ENCODE results near the gene MIER1.
"Not testable (repeated sequence)": the region's sequence is repeated elsewhere in the genome, so short reads cannot be mapped to it uniquely, and the experiment has no call there.

Gene MIER1

DNA sequence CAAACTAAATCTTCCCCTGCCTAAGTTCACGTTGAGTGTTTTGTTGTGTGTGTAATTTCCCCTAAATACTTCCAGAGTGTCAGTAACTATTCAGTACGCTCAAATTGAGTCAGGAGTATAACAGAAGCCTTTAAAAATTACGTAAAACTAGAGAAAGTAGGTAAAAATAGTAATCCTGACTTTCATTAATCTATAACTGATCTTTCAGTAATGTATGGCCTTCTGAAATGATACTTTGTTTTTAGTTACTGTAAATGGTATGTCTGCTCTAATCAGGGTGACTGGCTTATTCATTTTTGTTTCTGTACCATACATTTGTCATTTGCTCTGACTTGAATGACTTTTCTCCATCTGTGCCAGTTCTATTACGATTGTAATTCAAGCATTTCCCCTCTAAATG is 29.4 kb downstream of the MIER1 start:
- no peak for DNase-seq (ENCODE audit: low read depth, low spot score)
- no peak overlapping the region for H3K4me3 ChIP-seq (ENCODE audit: low read depth, low read length)
- ChIA-PET POLR2A (no interaction called here), CTCF (no interaction called here)
- TF ChIP-seq, protein P1, sequence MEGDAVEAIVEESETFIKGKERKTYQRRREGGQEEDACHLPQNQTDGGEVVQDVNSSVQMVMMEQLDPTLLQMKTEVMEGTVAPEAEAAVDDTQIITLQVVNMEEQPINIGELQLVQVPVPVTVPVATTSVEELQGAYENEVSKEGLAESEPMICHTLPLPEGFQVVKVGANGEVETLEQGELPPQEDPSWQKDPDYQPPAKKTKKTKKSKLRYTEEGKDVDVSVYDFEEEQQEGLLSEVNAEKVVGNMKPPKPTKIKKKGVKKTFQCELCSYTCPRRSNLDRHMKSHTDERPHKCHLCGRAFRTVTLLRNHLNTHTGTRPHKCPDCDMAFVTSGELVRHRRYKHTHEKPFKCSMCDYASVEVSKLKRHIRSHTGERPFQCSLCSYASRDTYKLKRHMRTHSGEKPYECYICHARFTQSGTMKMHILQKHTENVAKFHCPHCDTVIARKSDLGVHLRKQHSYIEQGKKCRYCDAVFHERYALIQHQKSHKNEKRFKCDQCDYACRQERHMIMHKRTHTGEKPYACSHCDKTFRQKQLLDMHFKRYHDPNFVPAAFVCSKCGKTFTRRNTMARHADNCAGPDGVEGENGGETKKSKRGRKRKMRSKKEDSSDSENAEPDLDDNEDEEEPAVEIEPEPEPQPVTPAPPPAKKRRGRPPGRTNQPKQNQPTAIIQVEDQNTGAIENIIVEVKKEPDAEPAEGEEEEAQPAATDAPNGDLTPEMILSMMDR (IDR thresholded peaks at IDR 0.05; ENCODE audit: insufficient read depth, low read length, missing control alignments) = no peak

DNA sequence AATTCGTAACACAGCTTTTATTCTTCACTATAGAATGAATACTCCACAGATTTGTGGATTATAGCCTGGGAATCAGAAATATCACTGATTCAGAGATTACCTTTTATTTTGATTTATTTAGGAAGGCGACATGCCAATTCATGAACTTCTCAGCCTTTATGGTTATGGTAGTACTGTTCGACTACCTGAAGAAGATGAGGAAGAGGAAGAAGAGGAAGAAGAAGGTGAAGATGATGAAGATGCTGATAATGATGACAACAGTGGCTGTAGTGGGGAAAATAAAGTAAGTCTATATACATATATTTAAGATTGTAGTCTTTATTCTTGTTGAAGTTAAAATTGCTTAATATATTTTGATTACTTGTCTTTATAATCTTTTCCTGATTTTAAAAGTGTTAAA is 33.1 kb downstream of the MIER1 start:
- H3K4me3 ChIP-seq (ENCODE audit: low read depth, low read length) = no peak overlapping the region
- no peak for DNase-seq (ENCODE audit: low read depth, low spot score)
- ChIA-PET POLR2A (no interaction called here), CTCF (no interaction called here)
- TF ChIP-seq, protein P1 (IDR thresholded peaks at IDR 0.05; ENCODE audit: insufficient read depth, low read length, missing control alignments) = no peak

DNA sequence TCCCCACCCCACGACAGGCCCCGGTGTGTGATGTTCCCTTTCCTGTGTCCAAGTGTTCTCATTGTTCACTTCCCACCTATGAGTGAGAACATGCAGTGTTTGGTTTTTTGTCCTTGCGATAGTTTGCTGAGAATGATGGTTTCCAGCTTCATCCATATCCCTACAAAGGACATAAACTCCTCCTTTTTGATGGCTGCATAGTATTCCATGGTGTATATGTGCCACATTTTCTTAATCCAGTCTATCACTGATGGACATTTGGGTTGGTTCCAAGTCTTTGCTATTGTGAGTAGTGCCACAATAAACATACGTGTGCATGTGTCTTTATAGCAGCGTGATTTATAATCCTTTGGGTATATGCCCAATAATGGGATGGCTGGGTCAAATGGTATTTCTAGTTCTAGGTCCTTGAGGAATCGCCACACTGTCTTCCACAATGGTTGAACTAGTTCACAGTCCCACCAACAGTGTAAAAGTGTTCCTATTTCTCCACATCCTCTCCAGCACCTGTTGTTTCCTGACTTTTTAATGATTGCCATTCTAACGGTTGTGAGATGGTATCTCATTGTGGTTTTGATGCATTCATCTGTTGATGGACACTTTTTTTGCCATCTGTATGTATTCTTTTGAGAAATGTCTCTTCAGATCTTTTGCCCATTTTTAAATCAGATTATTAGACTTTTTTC is 41.5 kb downstream of the MIER1 start:
- DNase-seq (ENCODE audit: low read depth, low spot score); H3K4me3 ChIP-seq (ENCODE audit: low read depth, low read length); POLR2A ChIA-PET; CTCF ChIA-PET: not testable (repeated sequence)

DNA sequence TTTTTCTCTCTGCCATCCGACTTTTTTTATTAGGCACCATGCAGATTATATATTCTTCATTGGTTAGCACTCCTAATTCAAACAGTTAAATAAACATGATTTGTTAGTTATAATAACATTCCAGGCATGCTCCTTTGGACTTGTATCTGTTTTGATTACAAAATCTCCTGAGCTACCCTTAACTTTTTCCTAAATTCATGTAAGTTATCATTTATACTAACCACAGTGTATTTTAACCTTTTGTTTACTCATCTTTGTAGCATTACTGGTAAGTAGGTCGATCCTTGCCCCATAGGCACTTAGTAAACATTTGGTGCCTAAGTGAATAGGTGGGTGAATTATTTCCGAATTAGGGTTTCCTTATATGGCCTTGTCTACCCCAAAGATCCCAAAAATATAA is 43.8 kb downstream of the MIER1 start:
- H3K4me3 ChIP-seq (ENCODE audit: low read depth, low read length) = no peak overlapping the region
- TF ChIP-seq, protein P1 (IDR thresholded peaks at IDR 0.05; ENCODE audit: insufficient read depth, low read length, missing control alignments) = no peak
- CTCF ChIA-PET = no interaction called here
- no peak for DNase-seq (ENCODE audit: low read depth, low spot score)
- POLR2A ChIA-PET = no interaction called here

DNA sequence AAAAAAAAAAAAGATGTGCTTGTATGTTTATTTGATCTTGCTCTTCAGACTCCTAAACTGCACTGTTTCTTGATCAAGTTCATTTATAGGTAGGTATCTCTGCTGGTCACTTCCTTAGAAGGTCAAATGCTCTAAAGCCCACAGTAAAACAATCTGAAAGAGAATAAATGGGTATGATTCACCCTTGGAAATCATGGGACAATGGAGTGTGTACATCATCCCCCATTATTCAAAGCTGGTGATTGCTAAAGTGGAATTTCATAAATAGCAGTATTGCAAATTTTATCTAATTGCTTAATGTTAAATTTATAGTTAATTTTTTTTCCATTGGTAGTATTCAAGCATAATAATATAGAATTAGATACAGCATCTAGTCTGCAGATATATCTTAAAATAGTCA is 53.4 kb downstream of the MIER1 start:
- TF ChIP-seq, protein P1 (IDR thresholded peaks at IDR 0.05; ENCODE audit: insufficient read depth, low read length, missing control alignments) = no peak
- CTCF ChIA-PET = interaction anchor here (1.6 to 3.1 kb wide), 2 partner anchors 18 to 170 kb away, joined by 5 to 17 read pairs; no protein-coding TSS in a partner anchor
- POLR2A ChIA-PET = no interaction called here
- no peak overlapping the region for H3K4me3 ChIP-seq (ENCODE audit: low read depth, low read length)
- no peak for DNase-seq (ENCODE audit: low read depth, low spot score)

DNA sequence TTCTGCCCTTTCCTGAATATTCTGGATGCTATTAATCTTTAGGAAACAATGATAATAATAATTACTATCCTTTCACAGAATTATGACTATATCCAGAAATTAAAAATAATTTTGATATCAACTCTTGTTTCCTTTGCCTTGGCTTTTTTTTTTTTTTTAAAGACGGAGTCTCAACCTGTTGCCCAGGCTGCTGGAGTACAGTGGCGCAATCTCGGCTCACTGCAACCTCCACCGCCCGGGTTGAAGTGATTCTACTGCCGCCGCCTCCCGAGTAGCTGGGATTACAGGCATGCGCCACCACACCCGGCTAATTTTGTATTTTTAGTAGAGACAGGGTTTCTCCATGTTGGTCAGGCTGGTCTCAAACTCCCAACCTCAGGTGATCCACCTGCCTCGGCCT is 54.8 kb downstream of the MIER1 start:
- CTCF ChIA-PET = interaction anchor here (1.0 to 2.3 kb wide), 2 partner anchors 169 to 214 kb away, joined by 3 to 10 read pairs; no protein-coding TSS in a partner anchor
- DNase-seq (ENCODE audit: low read depth, low spot score); POLR2A ChIA-PET; H3K4me3 ChIP-seq (ENCODE audit: low read depth, low read length): not testable (repeated sequence)

DNA sequence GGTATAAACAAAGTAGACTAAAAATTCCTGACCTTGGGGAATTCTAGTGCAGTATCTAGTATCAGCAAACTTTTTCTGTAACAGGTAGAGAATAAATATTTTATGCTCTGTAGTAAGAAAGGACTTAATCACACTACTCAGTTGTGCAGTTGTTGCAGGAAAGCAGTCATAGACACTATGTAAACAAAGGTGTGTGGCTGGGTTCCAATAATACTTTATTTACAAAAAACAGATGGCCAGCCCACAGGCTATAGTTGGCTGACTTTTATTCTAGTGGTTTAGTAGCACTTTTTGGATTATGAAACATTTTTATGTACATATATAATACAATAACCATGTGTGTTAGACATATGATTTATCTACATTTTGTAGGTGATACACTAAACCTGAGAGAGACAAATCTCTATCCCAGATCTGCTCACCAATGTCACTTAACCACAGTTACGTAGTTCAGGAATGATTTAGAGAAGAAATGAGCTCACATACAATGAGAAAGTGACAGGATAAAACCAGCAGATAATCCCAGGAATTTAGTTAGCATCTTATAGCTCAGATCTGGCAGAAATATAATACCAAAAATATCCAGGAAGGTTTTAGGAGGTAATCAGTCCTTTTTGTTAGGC is 56.1 kb downstream of the MIER1 start:
- no peak for DNase-seq (ENCODE audit: low read depth, low spot score)
- POLR2A ChIA-PET = no interaction called here
- CTCF ChIA-PET = interaction anchor here (0.7 to 2.3 kb wide), 5 partner anchors 9 to 232 kb away, joined by 3 to 10 read pairs (median 4); no protein-coding TSS in a partner anchor
- TF ChIP-seq, protein P1 (IDR thresholded peaks at IDR 0.05; ENCODE audit: insufficient read depth, low read length, missing control alignments) = no peak
- H3K4me3 ChIP-seq (ENCODE audit: low read depth, low read length) = no peak overlapping the region

All from AG04449 (cell line).